Mammary epithelial cell (primary cell): ENCODE results near the gene TPP1.

Experiments used
- EZH2 ChIP-seq: IDR thresholded peaks from 2 replicates; pipeline ENCODE4 v1.6.1; 2012; ENCODE audit warnings: low read length, inconsistent platforms, borderline replicate concordance
- TF ChIP-seq, protein P1 (sequence below), 2 donors: IDR thresholded peaks in 1 of 2; conservative IDR thresholded peaks in 1 of 2; 2 replicates each; pipeline ENCODE4 v1.5.1; 2011 to 2012; ENCODE audit warnings: inconsistent platforms in 2 of 2, low read length in 2 of 2, mild to moderate bottlenecking in 2 of 2, control low read depth in 1 of 2, low read depth in 1 of 2; ENCODE audit not compliant: insufficient read depth in 1 of 2; ENCODE audit errors: extremely low read depth in 1 of 2

- TF ChIP-seq, protein P1, sequence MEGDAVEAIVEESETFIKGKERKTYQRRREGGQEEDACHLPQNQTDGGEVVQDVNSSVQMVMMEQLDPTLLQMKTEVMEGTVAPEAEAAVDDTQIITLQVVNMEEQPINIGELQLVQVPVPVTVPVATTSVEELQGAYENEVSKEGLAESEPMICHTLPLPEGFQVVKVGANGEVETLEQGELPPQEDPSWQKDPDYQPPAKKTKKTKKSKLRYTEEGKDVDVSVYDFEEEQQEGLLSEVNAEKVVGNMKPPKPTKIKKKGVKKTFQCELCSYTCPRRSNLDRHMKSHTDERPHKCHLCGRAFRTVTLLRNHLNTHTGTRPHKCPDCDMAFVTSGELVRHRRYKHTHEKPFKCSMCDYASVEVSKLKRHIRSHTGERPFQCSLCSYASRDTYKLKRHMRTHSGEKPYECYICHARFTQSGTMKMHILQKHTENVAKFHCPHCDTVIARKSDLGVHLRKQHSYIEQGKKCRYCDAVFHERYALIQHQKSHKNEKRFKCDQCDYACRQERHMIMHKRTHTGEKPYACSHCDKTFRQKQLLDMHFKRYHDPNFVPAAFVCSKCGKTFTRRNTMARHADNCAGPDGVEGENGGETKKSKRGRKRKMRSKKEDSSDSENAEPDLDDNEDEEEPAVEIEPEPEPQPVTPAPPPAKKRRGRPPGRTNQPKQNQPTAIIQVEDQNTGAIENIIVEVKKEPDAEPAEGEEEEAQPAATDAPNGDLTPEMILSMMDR (conservative IDR thresholded peaks at IDR 0.05 in 1 of 2, IDR thresholded peaks at IDR 0.05 in 1 of 2; ENCODE audit: extremely low read depth in 1 of 2, insufficient read depth in 1 of 2, low read depth in 1 of 2, low read length in 2 of 2) = no peak
- no peak for TF ChIP-seq EZH2
These were observed 8.6 kb upstream of the TPP1 start for GRCh38 chr11:6627762-6628241.
